ENCODE data around the gene PCDHB15.

DNA sequence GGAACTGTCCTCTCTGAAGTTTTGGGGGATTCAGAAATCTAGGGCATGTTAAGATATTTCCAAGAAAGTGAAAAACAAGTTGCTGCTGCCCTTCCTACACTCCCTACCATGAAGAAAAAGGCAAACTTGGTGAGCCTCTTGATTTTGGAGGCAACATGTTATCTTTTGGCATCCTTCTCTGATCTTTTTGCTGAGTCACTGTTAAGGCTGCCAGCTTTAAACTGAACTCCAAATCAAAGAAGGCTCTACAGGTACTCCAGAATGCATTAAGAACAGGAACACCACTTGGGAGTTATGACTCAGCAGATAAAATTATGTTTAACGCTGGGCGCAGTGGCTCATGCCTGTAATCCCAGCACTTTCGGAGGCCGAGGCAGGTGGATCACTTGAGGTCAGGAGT, 24.0 kb downstream of the PCDHB15 start:
- TF ChIP-seq POLR2A (IDR thresholded peaks at IDR 0.05; ENCODE audit: low read depth, low read length) (no peak), POLR2AphosphoS5 (IDR thresholded peaks at IDR 0.05; ENCODE audit: low read depth, low read length) (no peak), TAF1 (IDR thresholded peaks at IDR 0.05; ENCODE audit: low read depth, low read length) (no peak), PAX5 (IDR thresholded peaks at IDR 0.05; ENCODE audit: insufficient read depth, low read length, severe bottlenecking) (no peak), POU2F2 (IDR thresholded peaks at IDR 0.05; ENCODE audit: low read depth, low read length) (no peak)
